PC-9 (cell line): ENCODE results near the gene LAX1. TPM values are rescaled to one million over a fixed set of nuclear protein-coding genes. Genes with fewer than 3 reads are reported as not detected.

Source experiments
- BruUV-seq: library from RNA; stranded (reverse); fragments of 400-500 nt; replicated peaks from 2 replicates; lab custom pipeline; 2021; lab: Mats Ljungman, UMichigan
- CTCF ChIA-PET: fragments of 300-600 bp; sonication (Branson Sonifier 250); formaldehyde crosslinking; loops from one replicate; lab custom pipeline; 2022; ENCODE audit warnings: antibody characterized with exemption; lab: Charles Lee
- POLR2A ChIA-PET: fragments of 300-600 bp; sonication (Branson Sonifier 250); formaldehyde crosslinking; loops from one replicate; lab custom pipeline; 2022; ENCODE audit warnings: antibody characterized with exemption; ENCODE audit not compliant: unreplicated experiment; lab: Charles Lee
- DNase-seq, 2 experiments: peaks; one replicate each; pipeline versions ENCODE4 v3.0.0 to v3.0.0-alpha.2; 2015 to 2022; ENCODE audit warnings: mixed read lengths in 1 of 2
- H2AFZ ChIP-seq: fragments of 200-600 bp; sonication (generic); 2 replicates; pipeline ENCODE4 v1.8.1; 2017; ENCODE audit warnings: antibody characterized with exemption
- H3F3A ChIP-seq: fragments of 200-600 bp; sonication (generic); 2 replicates; pipeline ENCODE4 v1.8.1; 2017; ENCODE audit warnings: antibody characterized with exemption, mild to moderate bottlenecking, low read depth; ENCODE audit not compliant: insufficient read depth
- H3K27ac ChIP-seq: fragments of 200-600 bp; sonication (generic); 2 replicates; pipeline ENCODE4 v1.6.1; 2016; ENCODE audit warnings: mixed run types
- H3K27me3 ChIP-seq: fragments of 200-600 bp; sonication (generic); 2 replicates; pipeline ENCODE4 v1.6.1; 2016; ENCODE audit warnings: low read depth, mixed run types; ENCODE audit not compliant: insufficient read depth
- H3K36me3 ChIP-seq: fragments of 200-600 bp; sonication (generic); 2 replicates; pipeline ENCODE4 v1.6.1; 2016; ENCODE audit warnings: low read depth, mixed run types
- H3K4me1 ChIP-seq: fragments of 200-600 bp; sonication (generic); replicated peaks from 2 replicates; pipeline ENCODE4 v1.6.1; 2016; ENCODE audit warnings: mixed run types; ENCODE audit not compliant: insufficient read depth
- H3K4me2 ChIP-seq: fragments of 200-600 bp; sonication (generic); 2 replicates; pipeline ENCODE4 v1.6.1; 2017; ENCODE audit warnings: mixed run types
- H3K4me3 ChIP-seq: fragments of 200-600 bp; sonication (generic); 2 replicates; pipeline ENCODE4 v1.6.1; 2016; ENCODE audit warnings: mixed run types
- H3K79me2 ChIP-seq: fragments of 200-600 bp; sonication (generic); 2 replicates; pipeline ENCODE4 v1.6.1; 2017; ENCODE audit warnings: low read depth, mixed run types
- H3K9me2 ChIP-seq: fragments of 200-600 bp; sonication (generic); 2 replicates; pipeline ENCODE4 v1.8.1; 2017; ENCODE audit warnings: mild to moderate bottlenecking; ENCODE audit not compliant: insufficient read depth
- H3K9me3 ChIP-seq: fragments of 200-600 bp; sonication (generic); 2 replicates; pipeline ENCODE4 v1.8.1; 2016; ENCODE audit warnings: low read depth; ENCODE audit not compliant: insufficient read depth
- H4K20me1 ChIP-seq: fragments of 200-600 bp; sonication (generic); 2 replicates; pipeline ENCODE4 v1.8.1; 2017; ENCODE audit not compliant: insufficient read depth
- EZH2 ChIP-seq: fragments of 200-600 bp; sonication (generic); IDR thresholded peaks from 2 replicates; pipeline ENCODE4 v1.8.0; 2017; ENCODE audit warnings: antibody characterized with exemption, low read depth
- intact Hi-C: fragments of 100-400 bp; cut with micrococcal nuclease; formaldehyde crosslinking; loops from one replicate; pipeline ENCODE4 v1.10.0; 2022; ENCODE audit not compliant: unreplicated experiment
- total RNA-seq: library from RNA; stranded (reverse); gene quantifications from 2 replicates; pipeline ENCODE4 v1.2.3, GENCODE V29; 2021
- TF ChIP-seq, protein P1 (sequence below): fragments of 200-600 bp; sonication (generic); conservative IDR thresholded peaks from 2 replicates; pipeline ENCODE4 v1.6.1; 2017; ENCODE audit warnings: mixed run types, antibody characterized with exemption, mild to moderate bottlenecking, moderate library complexity

LAX1 gene
- total RNA-seq, 1 experiment from 2014 or later = not detected

DNA sequence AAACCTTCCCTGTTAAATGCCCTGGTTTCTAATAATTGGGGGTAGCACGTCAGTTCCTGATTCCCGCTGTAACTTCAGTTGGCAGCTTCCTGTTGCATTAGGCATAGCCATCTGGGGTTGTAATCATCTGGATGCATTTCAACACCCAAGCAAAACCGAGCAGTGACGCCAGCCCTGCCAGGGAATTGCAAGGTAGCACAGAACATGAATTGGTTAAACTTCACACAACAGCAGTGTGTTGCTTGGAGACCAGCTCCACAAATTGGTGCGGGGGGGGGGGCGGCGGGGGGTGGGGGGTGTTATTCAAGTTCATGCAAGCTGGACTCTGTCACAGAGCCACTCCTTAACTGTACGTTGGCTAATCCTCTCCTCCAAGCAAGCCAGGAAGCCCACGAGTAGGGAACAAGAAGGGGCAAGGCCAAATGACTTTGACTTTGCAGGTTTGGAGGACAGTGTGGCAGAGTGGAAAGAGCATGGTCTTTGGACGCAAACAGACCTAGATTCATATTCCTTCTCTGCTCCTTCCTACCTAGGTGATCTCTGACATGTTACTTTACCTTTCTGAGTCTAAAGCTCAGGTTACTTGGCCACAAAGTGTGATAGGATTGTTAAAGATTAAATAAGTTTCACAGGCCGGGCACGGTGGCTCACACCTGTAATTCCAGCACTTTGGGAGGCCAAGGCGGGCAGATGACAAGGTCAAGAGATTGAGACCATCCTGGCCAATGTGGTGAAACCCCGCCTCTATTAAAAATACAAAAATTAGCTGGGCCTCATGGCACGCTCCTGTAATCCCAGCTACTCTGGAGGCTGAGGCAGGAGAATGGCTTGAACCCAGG is 4.7 kb downstream of the LAX1 start:
- BruUV-seq = no TSS peak
- Histone ChIP-seq H3F3A (0 out of 2 replicates have a peak, but pooled peaks cover 4% of the 10 kb centered on the region), H3K4me1 (peaks cover 8% of the 10 kb centered on the region), H3K36me3 (no peaks in the 10 kb centered on the region), H3K27me3 (no peaks in the 10 kb centered on the region), H3K4me2 (no peak overlapping the region), H4K20me1 (no peaks in the 10 kb centered on the region), H3K9me3 (no peaks in the 10 kb centered on the region), H3K27ac (no peak overlapping the region), H2AFZ (no peak overlapping the region), H3K9me2 (no peaks in the 10 kb centered on the region), H3K79me2 (no peaks in the 10 kb centered on the region), H3K4me3 (no peak overlapping the region)
- TF ChIP-seq EZH2 = no peak
- TF ChIP-seq, protein P1, sequence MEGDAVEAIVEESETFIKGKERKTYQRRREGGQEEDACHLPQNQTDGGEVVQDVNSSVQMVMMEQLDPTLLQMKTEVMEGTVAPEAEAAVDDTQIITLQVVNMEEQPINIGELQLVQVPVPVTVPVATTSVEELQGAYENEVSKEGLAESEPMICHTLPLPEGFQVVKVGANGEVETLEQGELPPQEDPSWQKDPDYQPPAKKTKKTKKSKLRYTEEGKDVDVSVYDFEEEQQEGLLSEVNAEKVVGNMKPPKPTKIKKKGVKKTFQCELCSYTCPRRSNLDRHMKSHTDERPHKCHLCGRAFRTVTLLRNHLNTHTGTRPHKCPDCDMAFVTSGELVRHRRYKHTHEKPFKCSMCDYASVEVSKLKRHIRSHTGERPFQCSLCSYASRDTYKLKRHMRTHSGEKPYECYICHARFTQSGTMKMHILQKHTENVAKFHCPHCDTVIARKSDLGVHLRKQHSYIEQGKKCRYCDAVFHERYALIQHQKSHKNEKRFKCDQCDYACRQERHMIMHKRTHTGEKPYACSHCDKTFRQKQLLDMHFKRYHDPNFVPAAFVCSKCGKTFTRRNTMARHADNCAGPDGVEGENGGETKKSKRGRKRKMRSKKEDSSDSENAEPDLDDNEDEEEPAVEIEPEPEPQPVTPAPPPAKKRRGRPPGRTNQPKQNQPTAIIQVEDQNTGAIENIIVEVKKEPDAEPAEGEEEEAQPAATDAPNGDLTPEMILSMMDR = no peak
- intact Hi-C loops = no loop called here
- ChIA-PET POLR2A (no interaction called here), CTCF (no interaction called here)
- no peak for DNase-seq

DNA sequence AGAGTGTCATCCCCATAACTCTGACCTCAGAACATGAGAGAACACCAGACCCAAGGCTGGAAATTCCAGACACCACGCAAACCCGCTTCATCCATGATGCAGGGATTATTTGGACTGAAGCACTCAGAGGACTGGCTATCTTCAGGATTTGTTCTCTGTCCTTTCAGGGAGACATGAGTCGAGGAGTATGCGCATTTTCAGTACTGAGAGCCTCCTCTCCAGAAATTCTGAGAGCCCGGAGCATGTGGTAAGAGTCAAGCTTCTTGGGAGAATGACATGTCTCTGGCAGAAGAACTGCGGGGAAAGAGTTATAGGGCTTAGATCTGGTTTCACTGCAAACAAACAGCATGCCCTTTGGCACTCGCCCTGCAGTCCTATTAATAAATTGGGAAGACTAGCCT is 6.9 kb downstream of the LAX1 start:
- BruUV-seq = no TSS peak
- Histone ChIP-seq H3F3A (no peaks in the 10 kb centered on the region), H3K27ac (no peak overlapping the region), H3K27me3 (no peaks in the 10 kb centered on the region), H3K79me2 (no peaks in the 10 kb centered on the region), H3K4me2 (no peak overlapping the region), H4K20me1 (no peaks in the 10 kb centered on the region), H3K36me3 (no peaks in the 10 kb centered on the region), H3K9me2 (no peaks in the 10 kb centered on the region), H3K4me3 (no peak overlapping the region), H3K9me3 (no peaks in the 10 kb centered on the region), H3K4me1 (no peaks in the 10 kb centered on the region), H2AFZ (no peak overlapping the region)
- POLR2A ChIA-PET = interaction anchor here (0.6 kb wide), 1 partner anchor 26 kb away, joined by 6 read pairs; no protein-coding TSS in a partner anchor
- intact Hi-C loops = no loop called here
- TF ChIP-seq, protein P1 = no peak
- no peak for TF ChIP-seq EZH2
- DNase-seq = no peak
- CTCF ChIA-PET = no interaction called here

DNA sequence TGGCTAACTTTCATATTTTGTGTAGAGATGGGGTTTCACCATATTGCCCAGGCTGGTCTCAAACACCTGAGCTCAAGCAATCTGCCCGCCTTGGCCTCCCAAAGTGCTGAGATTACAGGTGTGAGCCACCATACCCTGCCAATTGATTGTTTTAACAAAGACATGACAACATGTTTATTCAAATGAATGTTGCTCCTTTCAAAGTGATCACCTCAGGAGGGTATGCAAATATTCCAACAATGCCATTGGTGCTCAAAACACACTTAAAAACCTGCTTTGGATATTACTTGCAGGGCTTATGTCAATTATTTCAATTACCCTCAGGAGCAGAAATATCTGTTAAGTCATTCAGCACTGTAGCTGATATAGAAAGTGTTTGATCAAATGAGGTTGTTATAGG is 7.9 kb downstream of the LAX1 start:
- no peaks in the 10 kb centered on the region for H3K27me3 ChIP-seq
- no peak overlapping the region for H3K27ac ChIP-seq
- no peaks in the 10 kb centered on the region for H3K79me2 ChIP-seq
- BruUV-seq = no TSS peak
- no peak overlapping the region for H3K4me2 ChIP-seq
- ChIA-PET CTCF (no interaction called here), POLR2A (no interaction called here)
- no peak overlapping the region for H3K4me3 ChIP-seq
- no peak for TF ChIP-seq EZH2
- TF ChIP-seq, protein P1 = no peak
- no peak for DNase-seq
- H4K20me1 ChIP-seq = no peaks in the 10 kb centered on the region
- H3K4me1 ChIP-seq = no peaks in the 10 kb centered on the region
- intact Hi-C loops = no loop called here
- H2AFZ ChIP-seq = no peak overlapping the region
- no peaks in the 10 kb centered on the region for H3K9me3 ChIP-seq
- H3K9me2 ChIP-seq = no peaks in the 10 kb centered on the region
- H3K36me3 ChIP-seq = no peaks in the 10 kb centered on the region
- H3F3A ChIP-seq = no peaks in the 10 kb centered on the region
